Measurements from ENCODE around the gene CRYBA4. TPM values are rescaled to one million over a fixed set of nuclear protein-coding genes. Genes with fewer than 3 reads are reported as not detected.
A peak's percentile ranks its signal among the peaks of the same experiment; 100 is the strongest.

The CRYBA4 gene
- total and polyA plus RNA-seq, 8 donors = 0.21 to 0.87 (median 0.43) TPM; not detected in 2

- no peak overlapping the region for H3K4me3 ChIP-seq
- no peak for TF ChIP-seq CTCF (IDR thresholded peaks at IDR 0.05)
- no peak overlapping the region for H3K27ac ChIP-seq
- peaks cover 0 to 36% of the 10 kb centered on the region in 2 donors for H3K4me1 ChIP-seq
- intact Hi-C loops (cut with DNase I) = no loop called here
- ATAC-seq (no peak), DNase-seq (no peak)
- H3K27me3 ChIP-seq = peaks cover 0 to 10% of the 10 kb centered on the region in 2 donors
- H3K36me3 ChIP-seq = no peaks in the 10 kb centered on the region
- H3K9me3 ChIP-seq = no peaks in the 10 kb centered on the region
Measured at GRCh38 chr22:26616650-26617049, 5.1 kb upstream of the CRYBA4 start.

GRCh38 chr22:26617271-26618199 lies 4.2 kb upstream of the CRYBA4 start, which contains the start of gene CRYBB1:
Gene CRYBB1 (minus strand): TSS chr22:26618027. CDS start chr22:26616319, 1,708 bp downstream.
- H3K27ac ChIP-seq = peak within 1 kb of the TSS in 1 of 2 donors; percentile 57
- H3K4me1 ChIP-seq = peaks cover 0 to 36% of the 10 kb centered on the region in 2 donors
- H3K4me3 ChIP-seq = no peak within 1 kb of the TSS
- H3K36me3 ChIP-seq = no peaks in the 10 kb centered on the region
- H3K9me3 ChIP-seq = no peaks in the 10 kb centered on the region
- intact Hi-C loops (cut with DNase I) = no loop called here
- no peak for TF ChIP-seq CTCF (IDR thresholded peaks at IDR 0.05)
- DNase-seq = peak in 2 of 4 donors; percentile 44 to 82
- peak; percentile 71 for ATAC-seq
- H3K27me3 ChIP-seq = peaks cover 0 to 10% of the 10 kb centered on the region in 2 donors

GRCh38 chr22:26618455-26618854 lies 3.3 kb upstream of the CRYBA4 start:
- Histone ChIP-seq H3K4me1 (peaks cover 0 to 36% of the 10 kb centered on the region in 2 donors), H3K4me3 (no peak overlapping the region), H3K9me3 (no peaks in the 10 kb centered on the region), H3K27ac (peak overlapping the region in 1 of 2 donors; percentile 57), H3K36me3 (no peaks in the 10 kb centered on the region), H3K27me3 (peaks cover 0 to 10% of the 10 kb centered on the region in 2 donors)
- DNase-seq = no peak
- no peak for TF ChIP-seq CTCF (IDR thresholded peaks at IDR 0.05)
- ATAC-seq = no peak
- intact Hi-C loops (cut with DNase I) = no loop called here

- ATAC-seq (no peak), DNase-seq (peak in 2 of 4 donors; percentile 18 to 50)
- peak overlapping the region in 1 of 2 donors; percentile 16 for H3K27ac ChIP-seq
- intact Hi-C loops (cut with DNase I) = no loop called here
- H3K27me3 ChIP-seq = peaks cover 0 to 9% of the 10 kb centered on the region in 2 donors
- no peak for TF ChIP-seq CTCF (IDR thresholded peaks at IDR 0.05)
- H3K4me1 ChIP-seq = peaks cover 0 to 36% of the 10 kb centered on the region in 2 donors
- no peaks in the 10 kb centered on the region for H3K9me3 ChIP-seq
- no peaks in the 10 kb centered on the region for H3K36me3 ChIP-seq
- H3K4me3 ChIP-seq = no peak overlapping the region
Measured at GRCh38 chr22:26619510-26619909, 2.3 kb upstream of the CRYBA4 start.

- Histone ChIP-seq H3K27me3 (peaks cover 0 to 4% of the 10 kb centered on the region in 2 donors), H3K9me3 (no peaks in the 10 kb centered on the region), H3K4me1 (peaks cover 0 to 36% of the 10 kb centered on the region in 2 donors), H3K4me3 (no peak overlapping the region), H3K27ac (no peak overlapping the region), H3K36me3 (no peaks in the 10 kb centered on the region)
- no peak for ATAC-seq
- intact Hi-C loops (cut with DNase I) = no loop called here
- TF ChIP-seq CTCF (IDR thresholded peaks at IDR 0.05) = no peak
- no peak for DNase-seq
Measured at GRCh38 chr22:26620197-26620596, 1.6 kb upstream of the CRYBA4 start.

Data from left lung (tissue), 10 donors.